ENCODE measurements around the gene NKAIN2. TPM values are rescaled to one million over a fixed set of nuclear protein-coding genes. Genes with fewer than 3 reads are reported as not detected.

NKAIN2 gene
- total RNA-seq, 2 donors from 2014 or later: 0.68 TPM; not detected in 1

- WGBS: 44% methylated on average over 3 of the region's 3 CpGs
- H3K27me3 ChIP-seq (replicated peaks; ENCODE audit: insufficient read depth): no peaks in the 10 kb centered on the region
- no peaks in the 10 kb centered on the region for H3K36me3 ChIP-seq
- H3K4me3 ChIP-seq: no peak overlapping the region
- H3K4me1 ChIP-seq (replicated peaks): no peaks in the 10 kb centered on the region
- intact Hi-C loops (cut with DNase I): no loop called here
- H3K27ac ChIP-seq: no peak overlapping the region
- TF ChIP-seq CTCF (IDR thresholded peaks at IDR 0.05) (no peak), POLR2A (IDR thresholded peaks at IDR 0.05) (no peak), POLR2AphosphoS5 (IDR thresholded peaks at IDR 0.05) (no peak)
- no peaks in the 10 kb centered on the region for H3K9me3 ChIP-seq
- DNase-seq (ENCODE audit: low spot score): no peak
Observed at GRCh38 chr6:124772733-124773319, 969.2 kb downstream of the NKAIN2 start.

- no peak overlapping the region for H3K27ac ChIP-seq
- intact Hi-C loops (cut with DNase I): no loop called here
- no peaks in the 10 kb centered on the region for H3K27me3 ChIP-seq (replicated peaks; ENCODE audit: insufficient read depth)
- no peak overlapping the region for H3K4me3 ChIP-seq
- no peak for DNase-seq (ENCODE audit: low spot score)
- H3K9me3 ChIP-seq: no peaks in the 10 kb centered on the region
- TF ChIP-seq POLR2AphosphoS5 (IDR thresholded peaks at IDR 0.05) (no peak), POLR2A (IDR thresholded peaks at IDR 0.05) (no peak), CTCF (IDR thresholded peaks at IDR 0.05) (no peak)
- 58% methylated on average over 3 of the region's 3 CpGs for WGBS
- no peaks in the 10 kb centered on the region for H3K4me1 ChIP-seq (replicated peaks)
- no peaks in the 10 kb centered on the region for H3K36me3 ChIP-seq
Observed at GRCh38 chr6:124775121-124775520, 971.5 kb downstream of the NKAIN2 start.

DNA sequence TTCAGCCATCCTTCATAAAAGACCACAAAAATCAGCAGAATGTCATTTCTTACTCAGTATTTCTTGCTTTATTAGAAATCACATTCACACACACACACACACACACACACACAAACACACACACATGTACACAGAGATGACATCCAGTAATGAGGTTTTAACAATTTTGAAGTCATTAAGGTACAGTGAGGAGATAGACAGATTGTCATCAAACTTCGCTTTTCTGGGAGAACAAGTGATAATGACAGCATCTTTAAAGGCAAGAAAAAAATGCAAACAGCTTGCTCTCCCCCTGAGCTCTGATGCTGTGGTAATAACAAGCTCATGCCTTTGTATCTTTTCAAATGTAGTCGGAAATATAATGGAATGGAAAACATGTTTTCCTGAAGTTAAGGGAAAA, 974.2 kb downstream of the NKAIN2 start:
- Histone ChIP-seq H3K9me3 (no peaks in the 10 kb centered on the region), H3K4me3 (no peak overlapping the region), H3K36me3 (no peaks in the 10 kb centered on the region), H3K4me1 (replicated peaks) (no peaks in the 10 kb centered on the region), H3K27me3 (replicated peaks; ENCODE audit: insufficient read depth) (no peaks in the 10 kb centered on the region), H3K27ac (no peak overlapping the region)
- WGBS: 86% methylated on average over 2 of the region's 2 CpGs
- intact Hi-C loops (cut with DNase I): no loop called here
- TF ChIP-seq POLR2AphosphoS5 (IDR thresholded peaks at IDR 0.05) (no peak), CTCF (IDR thresholded peaks at IDR 0.05) (no peak), POLR2A (IDR thresholded peaks at IDR 0.05) (no peak)
- no peak for DNase-seq (ENCODE audit: low spot score)

DNA sequence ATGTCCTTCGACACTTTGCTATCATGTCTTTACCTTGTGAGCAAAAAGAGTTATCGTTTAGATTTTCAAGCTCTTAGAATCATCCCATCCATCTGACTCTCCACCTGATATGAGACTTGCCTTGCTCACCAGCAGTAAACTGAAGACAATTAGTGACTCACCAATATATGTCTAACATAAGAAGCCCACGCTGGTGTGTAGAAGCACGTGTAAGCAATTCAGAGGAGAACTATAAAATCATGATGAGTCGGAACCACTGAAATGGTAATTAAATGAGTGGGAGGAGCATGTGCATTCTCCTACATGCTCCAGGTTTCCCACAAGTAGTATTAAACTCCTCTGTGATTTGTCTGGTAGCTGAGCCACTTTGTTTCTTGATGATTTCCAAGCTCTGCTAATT, 977.0 kb downstream of the NKAIN2 start:
- Histone ChIP-seq H3K36me3 (no peaks in the 10 kb centered on the region), H3K4me1 (replicated peaks) (no peaks in the 10 kb centered on the region), H3K4me3 (no peak overlapping the region), H3K9me3 (no peaks in the 10 kb centered on the region), H3K27me3 (replicated peaks; ENCODE audit: insufficient read depth) (no peaks in the 10 kb centered on the region), H3K27ac (no peak overlapping the region)
- TF ChIP-seq POLR2AphosphoS5 (IDR thresholded peaks at IDR 0.05) (no peak), POLR2A (IDR thresholded peaks at IDR 0.05) (no peak)
- 69% methylated on average over 5 of the region's 5 CpGs for WGBS
- no peak for DNase-seq (ENCODE audit: low spot score)
- intact Hi-C loops (cut with DNase I): no loop called here

- intact Hi-C loops (cut with DNase I): no loop called here
Observed at GRCh38 chr6:124783344-124783743, 979.7 kb downstream of the NKAIN2 start.

More at GRCh38 chr6:124783344-124783743, 979.7 kb downstream of the NKAIN2 start:
- no peak for TF ChIP-seq CTCF (IDR thresholded peaks at IDR 0.05)
- TF ChIP-seq POLR2A (IDR thresholded peaks at IDR 0.05): no peak
- no peak for TF ChIP-seq POLR2AphosphoS5 (IDR thresholded peaks at IDR 0.05)
- H3K4me3 ChIP-seq: no peak overlapping the region
- H3K36me3 ChIP-seq: no peaks in the 10 kb centered on the region
- WGBS: 28% methylated on average over 1 of the region's 1 CpG
- no peak for DNase-seq (ENCODE audit: low spot score)
- no peaks in the 10 kb centered on the region for H3K4me1 ChIP-seq (replicated peaks)
- no peak overlapping the region for H3K27ac ChIP-seq
- H3K9me3 ChIP-seq: no peaks in the 10 kb centered on the region
- no peaks in the 10 kb centered on the region for H3K27me3 ChIP-seq (replicated peaks; ENCODE audit: insufficient read depth)
